ENCODE data around the gene CARS1. TPM values are rescaled to one million over a fixed set of nuclear protein-coding genes. Genes with fewer than 3 reads are reported as not detected.

Gene CARS1
- total RNA-seq: 49.3 and 54.2 TPM in 2 replicates

DNA sequence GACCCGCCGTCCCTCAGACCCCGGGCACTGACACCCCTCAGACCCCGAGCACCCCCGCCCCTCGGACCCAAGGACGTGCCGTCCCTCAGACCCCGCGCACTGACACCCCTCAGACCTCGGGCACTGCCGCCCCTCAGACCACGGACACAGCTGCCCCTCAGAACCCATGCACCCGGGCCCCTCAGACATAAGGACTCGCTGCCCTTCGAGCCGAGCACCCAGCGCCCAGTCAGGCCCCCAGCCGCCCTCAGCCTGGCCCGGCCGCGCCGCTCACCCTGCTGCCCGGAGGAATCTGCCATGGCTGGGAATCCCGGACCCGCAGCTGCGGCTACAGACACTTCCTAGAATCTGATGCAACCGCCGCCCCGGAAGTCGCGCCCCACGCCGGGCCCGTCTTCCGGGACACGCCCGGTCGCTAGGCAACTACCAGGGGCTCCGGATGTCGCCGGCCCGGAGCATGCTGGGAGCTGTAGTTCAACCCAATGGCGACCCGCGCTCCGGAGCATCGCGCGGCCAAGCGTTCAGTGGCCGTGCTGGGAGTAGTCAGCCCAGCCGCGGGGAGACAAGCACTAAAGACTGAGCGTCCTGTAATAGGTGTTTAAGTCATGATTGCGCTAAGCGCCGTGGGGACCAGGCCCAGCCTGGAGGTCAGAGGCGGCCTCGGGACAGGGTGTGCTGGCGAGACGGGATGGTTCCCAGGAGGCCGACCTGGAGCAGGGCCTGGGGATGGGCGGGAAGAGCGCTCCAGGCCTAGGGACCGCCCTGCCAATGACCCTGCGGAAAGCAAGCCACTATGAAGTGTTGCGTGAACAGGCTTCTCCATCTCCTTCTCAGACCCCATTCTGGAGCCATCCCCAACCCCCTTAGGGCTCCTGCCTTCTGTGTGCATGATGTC lies at the start of gene CARS1:
Gene CARS1 (minus strand): TSS at position 355 of the 895 bp plus-strand sequence. CDS start 56 bp downstream, at position 299.

DNA sequence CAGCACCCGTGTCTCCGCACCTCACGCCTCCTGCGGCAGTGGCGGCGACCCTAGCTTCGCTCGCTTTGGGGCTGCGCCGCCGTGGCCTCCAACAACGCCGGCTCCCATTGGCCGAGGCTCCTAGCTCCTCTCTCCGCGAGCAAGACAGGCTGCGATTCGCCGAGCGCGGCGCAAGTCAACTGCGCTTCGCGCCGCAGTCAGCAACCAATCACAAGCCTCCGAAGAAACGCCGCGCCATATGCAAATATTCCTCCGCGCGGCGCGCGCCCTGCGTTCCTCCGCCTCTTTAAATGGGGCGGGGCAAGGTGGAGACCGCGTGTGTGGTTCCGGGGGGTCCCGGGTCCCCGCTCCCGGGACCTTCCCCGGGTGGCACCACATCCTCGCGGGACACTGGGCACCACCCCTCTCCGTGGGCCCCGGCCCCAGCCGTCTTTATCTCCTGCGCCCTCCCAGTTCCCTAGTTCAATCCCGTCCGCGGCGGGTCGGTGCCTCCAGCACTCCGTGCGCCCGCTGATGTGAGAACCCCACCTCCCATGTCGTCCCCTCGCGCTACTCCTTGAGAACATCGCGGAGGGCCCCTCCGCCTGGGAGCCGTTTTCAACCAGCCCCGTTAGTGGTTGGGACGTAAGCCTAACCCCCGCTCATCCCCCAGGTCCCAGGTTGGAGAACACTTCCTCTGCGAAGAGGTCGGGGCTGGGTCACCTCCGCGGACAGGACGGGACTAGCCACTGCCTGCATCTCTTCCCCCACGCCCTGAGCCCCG lies 64.8 kb downstream of the CARS1 start, which contains the start of gene NAP1L4:
Gene NAP1L4 (minus strand): TSS at position 96 of the 763 bp plus-strand sequence. CDS start 13,109 bp downstream, outside the sequence.

Other genes starting within 250 kb of the CARS1 start
- gene CDKN1C, start 171.6 kb downstream of the CARS1 start, total RNA-seq: 0.40 and 0.87 TPM in 2 replicates
- gene PHLDA2, start 128.0 kb downstream of the CARS1 start, total RNA-seq: 5.7 and 12.6 TPM in 2 replicates
- gene NAP1L4, start 65.1 kb downstream of the CARS1 start, total RNA-seq: 162 and 164 TPM in 2 replicates
- gene OSBPL5, start 107.9 kb upstream of the CARS1 start, total RNA-seq: 41.7 and 49.4 TPM in 2 replicates
- not detected in 2 replicates for gene MRGPRG, start 161.4 kb upstream of the CARS1 start, total RNA-seq
- 0.12 and 0.13 TPM in 2 replicates for gene MRGPRE, start 175.0 kb upstream of the CARS1 start, total RNA-seq